Prostate gland (tissue), 2 donors: ENCODE results near the gene CYS1.

ENCODE experiments used
- CTCF ChIP-seq, 4 experiments: fragments of 200-600 bp in 2 of 4; fragments of 450-650 bp in 2 of 4; sonication (generic) in 2 of 4; IDR thresholded peaks; 1 replicate in 3 of 4; 2 replicates in 1 of 4; pipeline ENCODE4 v1.5.1; 2016 to 2019; ENCODE audit warnings: antibody characterized with exemption in 4 of 4, mild to moderate bottlenecking in 2 of 4, moderate library complexity in 2 of 4
- POLR2A ChIP-seq: fragments of 450-650 bp; IDR thresholded peaks from one replicate; pipeline ENCODE4 v1.6.1; 2016; ENCODE audit warnings: antibody characterized with exemption, mild to moderate bottlenecking
- POLR2AphosphoS5 ChIP-seq: sonication (generic); formaldehyde crosslinking; IDR thresholded peaks from one replicate; pipeline ENCODE4 v1.6.1; 2017; ENCODE audit warnings: antibody characterized with exemption

- no peak for TF ChIP-seq CTCF (IDR thresholded peaks at IDR 0.05)
- TF ChIP-seq POLR2AphosphoS5 = no peak
- TF ChIP-seq POLR2A = no peak
Observed at GRCh38 chr2:10083046-10083445, 2.8 kb upstream of the CYS1 start.
